GM19240 (cell line): ENCODE measurements around the gene LAMC1.

Source experiments
- DNase-seq: peaks from one replicate; pipeline ENCODE4 v3.0.0; 2011; ENCODE audit warnings: low spot score; ENCODE audit not compliant: insufficient read length

Gene LAMC1

DNA sequence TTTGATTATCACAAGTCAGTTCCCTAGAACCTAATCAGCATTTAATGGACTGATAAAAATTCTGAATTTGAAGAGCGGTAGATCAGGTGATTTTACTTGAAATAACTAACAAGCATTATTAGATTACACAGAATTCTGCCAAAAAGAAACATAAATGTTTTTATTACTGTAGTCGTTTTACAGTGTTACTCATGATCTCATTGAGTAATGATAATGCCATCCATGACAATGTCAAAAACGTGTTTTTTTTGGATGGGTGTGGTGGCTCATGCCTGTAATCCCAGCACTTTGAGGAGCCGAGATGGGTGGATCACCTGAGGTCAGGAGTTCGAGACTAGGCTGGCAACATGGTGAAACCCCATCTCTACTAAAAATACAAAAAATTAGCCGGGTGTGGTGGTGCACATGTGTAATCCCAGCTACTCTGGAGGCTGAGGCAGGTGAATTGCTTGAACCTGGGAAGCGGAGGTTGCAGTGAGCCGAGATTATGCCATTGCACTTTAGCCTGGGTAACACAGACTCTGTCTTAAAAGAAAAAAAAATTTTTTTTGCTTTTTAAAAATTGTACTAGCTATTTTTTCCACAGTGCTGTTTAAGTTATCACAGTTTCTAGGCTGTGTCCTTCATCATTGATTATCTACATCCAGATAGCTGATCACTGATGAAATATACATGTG, 56.6 kb downstream of the LAMC1 start:
- DNase-seq: no peak

DNA sequence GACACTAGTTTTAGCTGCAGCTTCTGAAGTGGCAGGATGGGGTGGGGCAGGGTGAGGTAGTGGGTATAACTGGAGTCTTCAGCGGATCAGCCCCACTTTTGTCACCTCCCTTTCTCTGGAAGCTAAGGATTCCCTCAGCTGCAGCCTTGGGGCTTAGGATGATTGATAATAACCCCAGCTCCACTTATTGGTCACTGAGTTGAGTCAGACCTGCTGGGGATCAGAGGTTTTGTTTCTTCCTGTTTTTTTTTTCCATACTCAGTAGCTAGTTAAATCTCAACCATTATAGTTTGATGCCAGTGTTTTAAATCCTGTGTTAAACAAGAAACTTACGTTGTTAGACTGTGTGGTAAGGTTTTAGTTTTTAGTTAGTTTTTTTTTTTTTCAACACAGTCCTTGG, 57.2 kb downstream of the LAMC1 start:
- DNase-seq: no peak

DNA sequence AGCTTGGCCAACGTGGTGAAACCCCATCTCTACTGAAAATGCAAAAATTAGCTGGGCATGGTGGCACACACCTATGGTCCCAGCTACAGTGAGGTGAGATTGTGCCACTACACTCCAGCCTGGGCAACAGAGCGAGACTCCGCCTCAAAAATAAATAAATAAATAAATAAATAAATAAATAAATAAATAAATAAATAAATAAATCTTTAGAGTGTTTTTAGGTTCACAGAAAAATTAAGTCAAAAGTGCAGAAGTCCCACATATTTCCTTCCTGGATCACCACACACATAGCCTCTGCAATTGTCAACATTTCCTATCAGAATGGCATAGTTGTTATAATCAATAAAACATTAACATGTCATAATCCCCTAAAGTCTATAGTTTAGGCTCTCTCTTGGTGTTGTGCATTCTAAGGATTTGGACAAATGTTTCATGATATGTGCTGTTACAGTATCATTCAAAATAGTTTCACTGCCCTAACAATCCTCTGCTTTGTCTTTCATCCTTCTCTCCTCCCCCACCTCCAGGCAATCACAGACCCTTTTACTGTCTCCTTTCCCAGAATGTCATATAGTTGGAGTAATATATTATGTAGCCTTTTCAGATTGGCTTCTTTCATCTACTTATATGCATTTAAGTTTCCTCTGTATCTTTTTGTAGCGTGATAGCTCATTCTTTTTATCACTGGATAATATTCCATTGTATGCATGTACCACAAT, 58.3 kb downstream of the LAMC1 start:
- no peak for DNase-seq

DNA sequence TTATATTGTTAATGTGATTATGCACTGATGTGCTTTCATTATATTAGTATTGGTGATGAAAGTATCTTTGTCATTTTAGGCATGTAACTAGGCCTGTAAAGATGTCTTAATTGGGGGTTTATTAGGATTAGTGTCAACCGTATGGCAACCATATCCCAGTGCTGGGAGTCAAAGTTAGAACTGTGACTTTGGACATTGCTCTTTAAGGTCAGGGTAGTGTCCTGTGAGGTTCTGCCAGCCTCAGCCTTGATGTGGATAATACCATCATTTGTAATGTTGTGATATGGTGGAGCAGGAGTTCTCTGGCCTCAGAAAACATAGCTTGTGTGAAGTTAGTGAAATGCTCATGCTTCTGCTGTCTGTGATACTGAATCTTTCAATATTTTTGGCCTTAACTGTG, 59.4 kb downstream of the LAMC1 start:
- DNase-seq: no peak

DNA sequence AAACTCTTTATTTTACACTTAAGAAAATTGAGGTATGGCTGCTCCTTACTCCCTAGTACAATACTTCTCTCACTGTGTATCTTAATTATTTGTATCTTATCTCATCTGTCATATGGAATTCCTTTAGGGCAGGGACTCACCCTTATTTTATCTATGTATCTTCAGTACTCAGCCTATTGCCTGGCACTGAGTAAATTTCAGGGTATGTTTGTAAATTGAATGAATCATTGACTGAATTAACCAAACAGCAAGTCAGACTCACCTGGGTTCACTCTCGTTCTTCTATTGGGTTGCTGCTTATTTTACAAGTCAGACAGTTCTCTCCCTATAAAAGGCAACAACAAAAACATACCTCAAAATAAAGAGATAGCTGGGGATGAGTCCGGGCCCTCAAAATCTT, 63.8 kb downstream of the LAMC1 start:
- DNase-seq: no peak

DNA sequence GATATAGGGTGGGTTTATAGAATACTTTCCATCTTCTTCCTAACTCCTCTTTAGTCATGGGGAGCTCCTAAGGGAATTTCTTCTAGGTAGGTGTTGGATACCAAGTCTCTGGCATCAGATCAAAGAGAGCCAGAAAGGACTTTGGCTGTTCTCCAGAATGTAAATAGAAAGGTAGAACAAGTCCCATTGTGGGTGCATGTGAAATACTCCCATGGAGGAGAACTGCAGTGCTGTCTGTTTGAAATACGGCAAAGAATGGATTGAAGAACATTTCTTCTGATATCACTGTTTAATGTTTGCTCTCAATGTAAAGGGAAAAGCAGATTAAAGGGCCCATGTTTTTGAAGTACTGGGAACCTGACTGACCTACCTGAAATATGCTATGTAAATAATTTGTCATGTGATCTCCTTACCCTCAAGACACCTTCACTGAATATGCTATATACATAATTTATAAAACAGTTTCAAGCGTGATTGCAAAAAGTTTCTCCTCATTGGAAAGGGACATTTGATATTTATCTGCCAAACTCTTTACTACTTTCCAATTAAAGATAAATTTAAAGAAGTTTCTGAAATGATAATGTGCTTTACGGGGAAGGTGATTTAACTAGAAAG, 65.9 kb downstream of the LAMC1 start:
- no peak for DNase-seq

DNA sequence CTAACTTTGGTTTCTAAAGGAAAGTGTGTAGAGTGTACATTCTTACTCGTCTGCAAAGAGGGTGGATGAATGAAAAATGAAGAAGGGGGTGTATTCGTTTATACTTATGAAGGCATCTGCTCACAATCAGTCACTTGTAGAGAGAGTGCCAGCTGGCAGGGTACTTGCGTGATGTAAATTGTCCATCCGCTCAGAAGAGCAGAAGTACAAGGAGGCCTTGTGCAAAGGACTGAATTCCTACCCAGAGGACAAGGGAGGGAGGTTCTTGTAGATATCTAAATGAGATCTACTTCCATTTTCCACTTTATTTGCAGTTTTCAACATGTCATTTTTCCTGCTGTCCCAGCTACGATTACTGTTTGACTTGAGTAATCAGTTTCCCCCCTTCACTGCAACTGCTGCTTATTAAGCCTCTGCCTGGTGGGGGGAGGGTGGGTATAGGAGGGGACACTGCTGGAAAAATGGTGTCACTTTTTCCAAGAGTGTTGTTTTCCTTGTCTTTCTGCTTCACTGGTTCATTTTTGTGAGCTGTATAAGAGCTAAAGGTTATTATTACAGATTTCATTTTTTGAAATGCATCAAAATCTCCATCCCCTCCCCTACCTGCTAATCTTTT, 67.3 kb downstream of the LAMC1 start:
- no peak for DNase-seq

DNA sequence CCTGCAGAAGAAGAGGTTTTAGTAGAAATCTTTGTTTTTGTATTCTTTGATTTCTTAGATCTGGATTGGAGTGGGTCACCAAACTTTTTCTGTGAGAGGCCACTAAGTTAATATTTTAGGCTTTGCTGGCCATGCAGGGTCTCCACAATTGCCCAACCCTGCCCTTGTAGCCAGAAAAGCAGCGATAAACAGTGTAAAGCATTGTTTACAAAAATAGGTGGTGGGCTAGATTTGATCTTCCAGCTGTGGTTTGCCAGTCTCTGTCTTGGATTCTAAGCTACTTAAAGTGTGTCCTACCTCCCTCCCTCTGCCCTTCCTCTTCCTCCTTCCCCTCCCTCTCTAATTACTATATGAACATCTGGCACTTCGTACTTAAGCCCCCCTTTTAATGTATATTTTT, 68.0 kb downstream of the LAMC1 start:
- no peak for DNase-seq

DNA sequence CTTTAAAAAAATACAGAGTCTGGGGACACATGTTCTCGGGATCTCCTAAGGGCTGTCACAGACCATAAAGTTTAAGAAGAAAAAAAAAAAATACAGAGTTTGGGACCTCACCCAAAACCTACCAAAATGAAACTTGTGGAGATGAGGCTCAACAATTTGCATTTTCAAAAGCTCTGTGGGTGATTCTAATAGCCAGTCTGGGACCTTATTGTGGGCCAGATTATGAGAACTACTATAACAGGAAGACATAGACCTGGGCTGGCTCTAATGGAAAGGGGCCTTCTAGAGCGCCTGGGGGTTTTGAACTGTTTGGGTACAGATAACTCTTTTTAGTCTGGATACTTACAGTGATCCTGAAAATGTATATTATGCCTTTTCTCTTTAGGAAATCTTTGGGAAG, 69.1 kb downstream of the LAMC1 start:
- DNase-seq: no peak

DNA sequence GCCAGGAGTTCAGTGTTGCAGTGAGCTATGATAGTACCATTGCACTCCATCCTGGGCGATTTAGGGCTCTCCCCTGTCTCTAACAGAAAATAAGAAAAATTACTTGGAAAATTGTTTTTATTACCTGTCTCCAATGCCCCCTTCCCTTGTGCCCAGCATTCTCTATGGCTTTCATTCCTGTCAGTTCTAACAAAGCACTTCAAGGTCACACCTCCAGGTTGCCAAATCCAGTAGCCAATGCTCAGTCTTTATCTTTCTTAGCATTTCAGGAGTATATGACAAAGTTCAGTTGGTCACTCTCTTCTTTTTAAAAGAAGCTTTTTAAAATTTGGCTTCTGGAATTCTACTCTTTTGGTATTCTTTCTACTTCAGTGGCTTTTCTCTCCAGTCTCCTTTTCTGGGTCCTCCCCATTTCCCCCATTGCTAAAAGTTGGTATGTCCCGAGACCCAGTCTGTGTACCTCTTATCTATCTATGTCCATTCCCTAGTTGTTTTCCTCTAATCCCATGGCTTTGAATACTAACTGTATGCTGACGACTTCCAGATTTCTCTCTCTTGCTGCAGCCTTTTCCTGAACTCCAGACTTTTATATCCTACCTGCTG, 69.9 kb downstream of the LAMC1 start:
- no peak for DNase-seq

DNA sequence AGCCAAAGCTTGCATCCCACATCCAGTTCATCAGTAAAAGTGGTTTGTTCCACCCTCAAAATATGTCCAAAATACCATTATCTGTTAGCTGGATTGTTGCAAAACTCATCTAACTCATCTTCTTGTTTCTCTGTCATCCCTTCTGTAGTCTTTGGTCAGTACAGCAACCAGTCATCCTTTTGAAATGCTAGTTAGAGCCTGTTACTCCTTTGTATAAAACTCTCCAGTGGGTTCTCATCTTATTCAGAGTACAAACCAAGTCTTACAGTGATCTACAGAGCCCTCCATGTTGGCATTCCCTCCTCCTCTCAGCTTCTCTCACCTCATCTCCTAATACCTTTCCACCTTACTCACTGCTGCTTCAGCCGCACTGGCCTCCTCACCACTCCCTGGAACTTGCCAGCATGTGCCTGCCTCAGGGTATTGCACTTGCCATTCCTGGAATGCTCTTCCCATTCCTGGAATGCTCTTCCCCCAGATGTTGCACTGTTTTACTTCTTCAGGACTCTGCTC, 70.6 kb downstream of the LAMC1 start:
- no peak for DNase-seq

DNA sequence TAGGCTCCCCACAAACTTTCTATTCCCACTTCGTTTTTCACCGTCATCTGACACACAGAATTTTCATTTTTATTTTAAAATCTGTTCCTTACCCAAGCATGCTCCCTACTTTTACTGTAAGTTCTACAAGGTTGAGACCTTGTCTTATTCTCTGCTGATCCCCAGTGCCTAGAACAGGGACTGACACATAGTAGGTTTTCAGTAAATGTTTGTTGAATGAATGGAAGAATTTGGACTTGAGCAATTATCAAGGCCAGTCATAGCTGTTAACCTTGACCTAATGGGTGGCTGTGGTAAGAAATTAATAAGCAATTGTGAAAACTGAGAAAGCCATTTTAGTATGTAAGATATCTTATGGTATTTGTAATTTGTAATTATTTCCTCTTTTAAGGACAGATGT, 71.1 kb downstream of the LAMC1 start:
- no peak for DNase-seq

DNA sequence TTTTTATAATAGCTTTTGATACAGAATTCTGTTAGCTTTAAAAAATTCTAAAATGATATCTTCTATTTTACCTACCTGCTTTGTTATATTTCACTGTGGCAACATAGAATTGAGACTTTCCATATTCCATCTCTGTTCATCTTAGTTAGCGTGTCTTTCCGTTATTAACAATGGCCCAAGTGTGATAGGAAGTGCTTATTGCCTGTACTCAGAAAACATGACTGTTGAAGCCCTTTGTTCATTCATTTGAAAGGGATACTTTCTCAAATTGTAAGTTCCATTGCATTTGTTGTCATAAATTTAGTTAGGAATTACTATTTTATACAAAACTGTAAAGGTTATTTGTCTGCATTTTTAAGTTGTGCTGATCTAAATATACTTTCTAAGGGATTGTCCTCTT, 73.1 kb downstream of the LAMC1 start:
- no peak for DNase-seq

DNA sequence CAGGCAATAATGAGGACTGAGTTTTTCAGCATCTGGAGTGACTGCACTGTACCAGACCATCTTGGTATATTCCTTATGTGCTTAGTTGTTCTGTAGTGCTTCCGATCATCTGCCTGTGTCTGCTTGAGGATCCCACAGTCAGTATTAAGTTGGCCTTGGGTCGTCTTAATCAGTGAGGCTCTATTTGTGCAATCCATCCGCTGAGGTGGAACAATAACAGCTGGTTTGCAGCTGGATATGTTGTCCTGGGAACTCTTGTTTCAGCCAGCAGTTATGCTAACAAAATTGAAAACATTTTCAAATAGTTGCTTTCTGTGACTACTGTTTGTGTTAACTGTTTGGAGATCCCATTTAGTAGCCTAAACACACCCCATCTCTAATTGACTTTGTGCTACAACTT, 73.7 kb downstream of the LAMC1 start:
- no peak for DNase-seq

DNA sequence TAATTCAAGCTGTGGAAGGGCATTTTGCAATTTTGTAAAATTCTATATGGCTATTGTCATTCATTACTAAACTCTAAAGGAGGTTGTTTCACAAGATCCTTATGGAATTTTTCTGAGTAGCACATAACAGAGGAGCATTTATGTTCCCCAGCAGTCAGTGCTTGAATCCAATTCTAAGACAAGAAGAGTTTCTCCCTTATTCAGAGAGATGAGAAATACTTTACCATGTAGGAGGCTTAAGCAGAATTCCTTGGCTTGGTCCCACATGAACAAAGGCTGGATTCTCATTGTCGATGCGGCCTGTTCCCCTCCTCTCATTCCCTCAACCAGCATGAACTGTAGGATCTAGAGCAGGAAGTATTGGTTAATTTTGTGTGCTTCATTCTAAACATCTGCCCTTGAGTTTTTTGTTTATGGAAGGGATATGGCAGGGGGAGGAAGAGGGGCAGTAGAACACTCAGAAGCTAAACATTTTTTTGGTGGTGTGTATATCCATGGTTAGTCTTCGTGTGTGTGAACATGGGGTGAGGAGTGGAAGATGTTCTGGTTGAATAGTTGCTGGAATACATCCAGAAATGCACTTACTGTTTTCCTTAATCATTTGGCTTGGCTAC, 74.3 kb downstream of the LAMC1 start:
- DNase-seq: no peak

DNA sequence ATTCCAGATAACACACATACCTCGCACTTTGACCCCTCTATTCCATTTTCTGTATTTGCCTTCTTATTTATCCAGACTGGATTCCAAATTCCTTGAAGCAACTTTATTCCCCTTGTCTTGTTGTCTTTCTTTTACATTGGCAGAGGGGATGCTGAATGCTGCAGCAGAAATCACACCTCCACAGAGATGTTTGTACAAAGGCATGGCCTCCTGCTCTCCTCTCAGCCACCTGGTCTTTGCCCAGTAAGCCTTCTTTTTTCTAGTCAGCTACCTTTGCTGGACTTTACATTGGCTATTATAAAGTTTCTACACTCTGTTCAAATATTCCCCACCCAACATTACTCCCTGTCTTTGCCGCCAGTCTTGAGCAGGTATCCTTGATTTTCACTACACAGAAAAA, 75.1 kb downstream of the LAMC1 start:
- no peak for DNase-seq

DNA sequence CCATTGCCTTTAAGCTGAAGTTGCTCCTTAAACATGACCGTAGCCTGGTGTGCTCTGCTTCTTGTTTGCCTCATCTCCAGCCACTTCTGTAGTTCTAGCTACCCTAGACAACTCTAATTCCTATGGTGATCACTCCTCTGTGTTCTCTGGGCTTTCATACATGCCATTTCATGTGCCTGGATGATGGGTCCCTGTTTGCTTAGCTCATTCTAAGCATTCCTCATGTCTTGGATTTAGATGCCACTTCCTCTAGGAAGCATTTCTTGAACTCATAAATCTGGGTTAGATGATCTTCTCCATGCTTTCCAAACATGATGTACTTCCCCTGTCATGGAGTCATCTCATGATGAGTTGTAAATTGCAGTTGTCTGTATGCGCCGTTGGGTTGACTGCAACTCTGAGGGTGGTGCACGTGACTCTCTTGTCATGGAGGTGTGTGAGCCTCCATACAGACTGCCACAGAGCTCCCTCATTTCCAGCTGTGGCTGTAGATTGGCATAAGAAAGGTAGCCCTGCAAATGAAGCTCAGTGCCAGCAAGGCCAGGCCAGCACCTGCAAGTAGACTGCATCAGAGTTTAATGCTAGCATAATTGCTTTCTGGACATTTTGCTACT, 77.2 kb downstream of the LAMC1 start:
- no peak for DNase-seq

DNA sequence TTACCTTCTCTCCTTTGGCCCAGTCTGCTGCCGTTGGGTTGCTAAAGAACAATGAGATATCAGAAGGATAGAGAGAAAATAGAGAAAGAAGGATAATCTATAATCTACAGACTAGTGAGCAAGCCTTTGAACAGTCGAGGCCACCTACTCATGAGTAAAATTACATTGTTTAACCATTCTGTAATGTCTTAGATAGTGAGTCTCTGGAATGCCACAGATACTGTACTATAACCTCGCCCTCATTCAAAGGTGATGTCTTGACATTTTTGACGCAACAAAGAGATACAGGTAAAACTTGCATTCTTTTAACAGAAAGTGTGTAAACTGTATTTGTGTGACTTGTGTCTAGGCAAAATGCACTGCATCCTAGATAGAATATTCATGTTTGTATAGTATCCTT, 77.9 kb downstream of the LAMC1 start:
- no peak for DNase-seq

DNA sequence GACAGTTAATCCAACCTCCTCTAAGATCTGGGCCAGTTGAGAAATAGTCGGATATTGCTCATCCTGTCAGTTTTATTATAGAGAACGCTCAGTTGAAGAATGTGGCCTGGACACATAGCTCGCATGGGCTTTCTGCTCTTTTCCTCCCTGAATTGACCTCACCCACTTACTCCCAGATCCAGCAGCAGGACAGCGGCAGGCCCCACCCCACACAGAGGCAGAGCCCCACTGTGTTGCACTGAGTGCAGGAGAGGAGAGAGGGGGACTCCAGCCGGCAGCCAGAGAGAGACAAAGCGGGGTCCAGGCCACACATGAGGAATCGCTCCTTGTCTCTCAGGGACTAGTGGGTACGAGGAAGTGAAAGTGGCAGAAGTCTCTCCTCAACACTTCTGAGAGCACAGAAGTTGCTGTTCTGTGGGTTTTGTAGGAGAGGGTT, 78.6 kb downstream of the LAMC1 start:
- DNase-seq: no peak

DNA sequence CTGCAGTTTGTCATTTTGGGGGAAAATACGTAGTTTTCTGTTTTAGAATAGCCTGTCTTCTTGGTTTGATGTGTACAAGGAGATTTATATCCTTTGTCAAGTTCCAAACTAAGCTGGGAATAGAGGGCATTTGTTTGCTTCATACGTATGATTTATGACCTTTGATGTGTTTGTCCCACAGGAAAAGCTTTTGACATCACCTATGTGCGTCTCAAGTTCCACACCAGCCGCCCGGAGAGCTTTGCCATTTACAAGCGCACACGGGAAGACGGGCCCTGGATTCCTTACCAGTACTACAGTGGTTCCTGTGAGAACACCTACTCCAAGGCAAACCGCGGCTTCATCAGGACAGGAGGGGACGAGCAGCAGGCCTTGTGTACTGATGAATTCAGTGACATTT, 79.9 kb downstream of the LAMC1 start:
- no peak for DNase-seq

DNA sequence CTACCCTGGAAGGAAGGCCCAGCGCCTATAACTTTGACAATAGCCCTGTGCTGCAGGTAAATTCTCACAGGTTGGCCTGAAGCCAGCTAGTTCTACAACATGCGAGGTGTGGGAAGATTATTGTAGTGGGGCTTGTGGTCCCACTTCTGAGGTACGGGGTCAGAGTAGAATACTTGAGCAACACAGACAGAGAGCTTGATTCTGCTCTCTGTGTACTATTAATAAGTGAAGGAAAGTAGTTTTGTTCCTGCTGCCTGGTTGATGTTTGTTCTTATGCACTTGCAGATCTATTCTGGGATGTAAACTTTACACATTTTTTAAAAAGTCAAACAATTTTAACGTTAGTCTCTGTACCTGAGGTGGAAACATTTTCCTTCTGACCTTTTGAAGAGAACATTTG, 80.4 kb downstream of the LAMC1 start:
- no peak for DNase-seq
